HepG2 (cell line): ENCODE data around the gene SEMA6B. TPM values are rescaled to one million over a fixed set of nuclear protein-coding genes. Genes with fewer than 3 reads are reported as not detected.
A peak's percentile ranks its signal among the peaks of the same experiment; 100 is the strongest.
"Not testable (repeated sequence)": the region's sequence is repeated elsewhere in the genome, so short reads cannot be mapped to it uniquely, and the experiment has no call there.

ENCODE experiments used
- ATAC-seq: fragments of 200-7000 bp; cut with Tn5 transposase; 3 replicates; pipeline ENCODE4 v1.9.1; 2020; ENCODE audit warnings: mild to moderate bottlenecking, moderate library complexity
- BruUV-seq: library from RNA; stranded (reverse); fragments of 400-500 nt; replicated peaks from 2 replicates; lab custom pipeline; 2021; lab: Mats Ljungman, UMichigan
- CTCF ChIA-PET: fragments of 300-600 bp; formaldehyde crosslinking; extraction: SDS; loops from one replicate; lab custom pipeline; 2021; ENCODE audit warnings: low total read pairs, inconsistent platforms, low intra/inter-chr PET ratio; lab: Yijun Ruan, JAX
- POLR2A ChIA-PET: fragments of 350-600 bp; sonication (Branson Sonifier 250); formaldehyde crosslinking; loops from one replicate; lab custom pipeline; 2020; ENCODE audit warnings: antibody characterized with exemption, inconsistent platforms; lab: Yijun Ruan, JAX
- DNase-seq: peaks from one replicate; pipeline ENCODE4 v3.0.0-alpha.2; 2015; ENCODE audit warnings: low spot score
- FAIRE-seq: peaks from 3 replicates; lab custom pipeline; 2011; peaks lifted over from hg19 to GRCh38; lab: Jason Lieb, UNC
- H2AFZ ChIP-seq: one replicate; pipeline ENCODE4 v1.6.1; 2011; ENCODE audit warnings: low read length, inconsistent platforms
- H3K27ac ChIP-seq: fragments of 300-600 bp; 3 replicates; pipeline ENCODE4 v1.8.0; 2011; ENCODE audit warnings: mixed run types, mild to moderate bottlenecking, mixed read lengths, low read length, inconsistent platforms; ENCODE audit not compliant: insufficient read depth; ENCODE audit errors: extremely low read length
- H3K27me3 ChIP-seq, 2 experiments: fragments of 200-600 bp in 1 of 2; 2 replicates in 1 of 2; 3 replicates in 1 of 2; pipeline versions ENCODE4 v1.6.0 to v1.8.0; 2011; ENCODE audit warnings: low read length in 2 of 2, mild to moderate bottlenecking in 2 of 2, moderate library complexity in 2 of 2, inconsistent platforms in 1 of 2; ENCODE audit not compliant: insufficient read depth in 2 of 2, control insufficient read depth in 1 of 2
- H3K36me3 ChIP-seq, 2 experiments: fragments of 200-600 bp in 1 of 2; replicated peaks in 1 of 2; 2 replicates in 1 of 2; 3 replicates in 1 of 2; pipeline versions ENCODE4 v1.5.1 to v1.8.0; 2011; ENCODE audit warnings: low read length in 2 of 2, inconsistent platforms in 1 of 2; ENCODE audit not compliant: insufficient read depth in 2 of 2, control insufficient read depth in 1 of 2
- H3K4me1 ChIP-seq: 2 replicates; pipeline ENCODE4 v1.5.1; 2012; ENCODE audit warnings: low read length, inconsistent platforms; ENCODE audit not compliant: insufficient read depth
- H3K4me2 ChIP-seq: 2 replicates; pipeline ENCODE4 v1.6.0; 2011; ENCODE audit warnings: low read depth, low read length, inconsistent platforms
- H3K4me3 ChIP-seq, 3 experiments: fragments of 200-600 bp in 1 of 3; sonication (generic), shearing (Covaris generic) in 1 of 3; replicated peaks in 1 of 3; 2 replicates each; pipeline ENCODE4 v1.5.1; 2011 to 2016; ENCODE audit warnings: low read length in 3 of 3, inconsistent platforms in 2 of 3, low read depth in 2 of 3, mild to moderate bottlenecking in 2 of 3, control low read depth in 1 of 3, mixed read lengths in 1 of 3; ENCODE audit not compliant: insufficient read depth in 1 of 3
- H3K79me2 ChIP-seq: one replicate; pipeline ENCODE4 v1.6.1; 2011; ENCODE audit warnings: low read length, inconsistent platforms; ENCODE audit not compliant: insufficient read depth
- H3K9ac ChIP-seq: 2 replicates; pipeline ENCODE4 v1.6.0; 2011; ENCODE audit warnings: mild to moderate bottlenecking, low read depth, low read length, inconsistent platforms; ENCODE audit not compliant: insufficient read depth
- H3K9me3 ChIP-seq: 2 replicates; pipeline ENCODE4 v1.5.1; 2012; ENCODE audit warnings: mild to moderate bottlenecking, low read length
- H4K20me1 ChIP-seq: 2 replicates; pipeline ENCODE4 v1.6.0; 2011; ENCODE audit warnings: inconsistent platforms, mild to moderate bottlenecking, low read length, moderate library complexity; ENCODE audit not compliant: insufficient read depth
- ZNF629 ChIP-seq: sonication (generic); formaldehyde crosslinking; conservative IDR thresholded peaks from 2 replicates; pipeline ENCODE4 v1.5.0; 2020; ENCODE audit warnings: missing genetic modification reagents
- WGBS: methylation state at CpG from one replicate; pipeline ENCODE4 v1.1.6; 2017; ENCODE audit warnings: low lambda C conversion rate; 5-methylcytosine and 5-hydroxymethylcytosine counted together
- in situ Hi-C: cut with HindIII; loops from 2 replicates; pipeline ENCODE4 v1.10.0; 2017; ENCODE audit warnings: low pct_unique_long_range_greater_than_20kb; ENCODE audit not compliant: extremely low pct_ligation_motif_present
- intact Hi-C: fragments of 100-400 bp; cut with micrococcal nuclease; formaldehyde crosslinking; loops from one replicate; pipeline ENCODE4 v1.10.0; 2022; ENCODE audit not compliant: unreplicated experiment
- polyA plus RNA-seq, 8 experiments: library from polyadenylated mRNA; depleted of rRNA in 3 of 8; stranded (reverse) in 7 of 8; unstranded in 1 of 8; fragments of >200 nt; fragmentation: Illumina TruSeq in 4 of 8; extraction: Trizol in 4 of 8; gene quantifications; 2 replicates each; pipeline versions ENCODE4 v1.2.1 to v1.2.3, GENCODE V29; 2011 to 2016; ENCODE audit warnings: low read depth in 4 of 8, missing spikeins in 1 of 8, mixed read lengths in 1 of 8; ENCODE audit not compliant: insufficient read depth in 1 of 8
- total RNA-seq, 5 experiments: library from RNA; depleted of rRNA; stranded (reverse); fragments of >200 nt; fragmentation: Illumina TruSeq; extraction: Trizol; gene quantifications; 2 replicates each; pipeline ENCODE4 v1.2.3, GENCODE V29; 2016; ENCODE audit warnings: low read depth in 1 of 5
- TF ChIP-seq, protein P1 (sequence below): IDR thresholded peaks from 2 replicates; pipeline ENCODE4 v1.6.1; 2012; ENCODE audit warnings: inconsistent platforms
- TF ChIP-seq, protein P2 (sequence below): sonication (generic); formaldehyde crosslinking; IDR thresholded peaks from 2 replicates; pipeline ENCODE4 v1.5.1; 2020; ENCODE audit warnings: missing genetic modification reagents, mild to moderate bottlenecking, borderline replicate concordance

SEMA6B gene
- total and polyA plus RNA-seq, 2 of the 13 experiments (the other 11 are each of a cell fraction or from before 2014, with no cell fraction given): 45.5 to 67.1 TPM

DNA sequence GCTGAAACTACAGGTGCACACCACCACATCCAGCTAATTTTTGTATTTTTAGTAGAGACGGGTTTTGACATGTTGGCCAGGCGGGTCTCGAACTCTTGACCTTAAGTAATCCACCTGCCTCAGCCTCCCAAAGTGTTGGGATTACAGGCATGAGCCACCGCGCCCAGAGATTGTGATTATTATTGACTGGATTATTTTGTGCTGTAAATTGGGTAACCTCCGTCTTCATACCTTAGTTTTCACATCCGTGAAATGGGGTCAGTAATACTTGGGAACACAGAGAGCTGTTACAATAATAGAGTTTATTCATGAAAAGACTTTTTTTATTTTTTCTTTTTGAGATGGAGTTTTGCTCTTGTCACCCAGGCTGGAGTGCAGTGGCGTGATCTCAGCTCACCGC lies 35.7 kb upstream of the SEMA6B start:
- DNase-seq, H3K79me2 ChIP-seq, H2AFZ ChIP-seq, H3K4me2 ChIP-seq, CTCF ChIA-PET, H3K9me3 ChIP-seq, intact Hi-C loops, ATAC-seq, H3K27ac ChIP-seq, H4K20me1 ChIP-seq, POLR2A ChIA-PET, H3K4me3 ChIP-seq, H3K9ac ChIP-seq, in situ Hi-C loops, H3K36me3 ChIP-seq, BruUV-seq, FAIRE-seq: not testable (repeated sequence)
- peak; percentile 76 for TF ChIP-seq ZNF629 (CRISPR knock-in tag)
- Histone ChIP-seq H3K27me3 (peaks cover 1 to 14% of the 10 kb centered on the region in 2 experiments; a peak in 3 of 5 replicates), H3K4me1 (peaks cover 39% of the 10 kb centered on the region)
- 77% methylated on average over 9 of the region's 9 CpGs for WGBS

DNA sequence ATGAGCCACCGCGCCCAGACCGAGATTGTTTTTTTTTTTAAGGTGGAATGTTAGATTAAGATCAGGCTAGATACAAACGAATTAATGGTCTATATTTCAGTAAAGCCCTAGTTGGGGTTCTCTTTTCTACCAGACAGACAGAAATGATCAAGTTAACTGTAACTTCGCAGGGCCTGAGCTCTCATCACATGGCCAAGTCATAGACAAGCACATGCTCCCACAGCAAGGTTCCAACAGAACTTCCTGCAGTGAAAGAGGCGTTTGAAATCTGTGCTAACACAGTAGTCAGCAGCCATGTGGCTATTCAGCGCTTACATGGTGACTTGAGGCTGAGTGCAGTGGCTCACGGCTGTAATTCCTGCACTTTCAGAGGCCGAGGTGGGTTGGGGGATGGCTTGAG lies 34.7 kb upstream of the SEMA6B start:
- Histone ChIP-seq H3K27me3 (peaks cover 1 to 14% of the 10 kb centered on the region in 2 experiments; a peak in 3 of 5 replicates), H3K27ac (no peak overlapping the region), H3K9ac (no peak overlapping the region), H3K79me2 (no peaks in the 10 kb centered on the region), H3K4me2 (no peak overlapping the region), H4K20me1 (no peaks in the 10 kb centered on the region), H2AFZ (no peak overlapping the region), H3K36me3 (no peaks in the 10 kb centered on the region), H3K4me1 (peaks cover 49% of the 10 kb centered on the region), H3K4me3 (no peak overlapping the region), H3K9me3 (no peaks in the 10 kb centered on the region)
- intact Hi-C loops (no loop called here), in situ Hi-C loops (no loop called here)
- no TSS peak for BruUV-seq
- no peak for ATAC-seq
- TF ChIP-seq, protein P1, sequence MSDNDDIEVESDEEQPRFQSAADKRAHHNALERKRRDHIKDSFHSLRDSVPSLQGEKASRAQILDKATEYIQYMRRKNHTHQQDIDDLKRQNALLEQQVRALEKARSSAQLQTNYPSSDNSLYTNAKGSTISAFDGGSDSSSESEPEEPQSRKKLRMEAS: peak; percentile 33; the same call in 1 of the 2 replicates
- TF ChIP-seq, protein P2, sequence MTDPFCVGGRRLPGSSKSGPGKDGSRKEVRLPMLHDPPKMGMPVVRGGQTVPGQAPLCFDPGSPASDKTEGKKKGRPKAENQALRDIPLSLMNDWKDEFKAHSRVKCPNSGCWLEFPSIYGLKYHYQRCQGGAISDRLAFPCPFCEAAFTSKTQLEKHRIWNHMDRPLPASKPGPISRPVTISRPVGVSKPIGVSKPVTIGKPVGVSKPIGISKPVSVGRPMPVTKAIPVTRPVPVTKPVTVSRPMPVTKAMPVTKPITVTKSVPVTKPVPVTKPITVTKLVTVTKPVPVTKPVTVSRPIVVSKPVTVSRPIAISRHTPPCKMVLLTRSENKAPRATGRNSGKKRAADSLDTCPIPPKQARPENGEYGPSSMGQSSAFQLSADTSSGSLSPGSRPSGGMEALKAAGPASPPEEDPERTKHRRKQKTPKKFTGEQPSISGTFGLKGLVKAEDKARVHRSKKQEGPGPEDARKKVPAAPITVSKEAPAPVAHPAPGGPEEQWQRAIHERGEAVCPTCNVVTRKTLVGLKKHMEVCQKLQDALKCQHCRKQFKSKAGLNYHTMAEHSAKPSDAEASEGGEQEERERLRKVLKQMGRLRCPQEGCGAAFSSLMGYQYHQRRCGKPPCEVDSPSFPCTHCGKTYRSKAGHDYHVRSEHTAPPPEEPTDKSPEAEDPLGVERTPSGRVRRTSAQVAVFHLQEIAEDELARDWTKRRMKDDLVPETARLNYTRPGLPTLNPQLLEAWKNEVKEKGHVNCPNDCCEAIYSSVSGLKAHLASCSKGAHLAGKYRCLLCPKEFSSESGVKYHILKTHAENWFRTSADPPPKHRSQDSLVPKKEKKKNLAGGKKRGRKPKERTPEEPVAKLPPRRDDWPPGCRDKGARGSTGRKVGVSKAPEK: no peak
- no peak for DNase-seq
- no peak for FAIRE-seq
- WGBS: 18% methylated on average over 7 of the region's 9 CpGs
- CTCF ChIA-PET: no interaction called here
- POLR2A ChIA-PET: no interaction called here
